Stimulated activated CD4-positive, alpha-beta T cell treated with anti-CD3 and anti-CD28 coated beads, Interleukin-12 subunit alpha, Interleukin-12 subunit beta, amount 100 ng/mL, for 4 hours (primary cell): Measurements from ENCODE around the gene GNG7.
"Not testable (repeated sequence)": the region's sequence is repeated elsewhere in the genome, so short reads cannot be mapped to it uniquely, and the experiment has no call there.

ENCODE experiments used
- DNase-seq: peaks from one replicate; pipeline ENCODE4 v3.0.0-alpha.2; 2020

The GNG7 gene

GRCh38 chr19:2711172-2711874, 8.8 kb upstream of the GNG7 start:
- no peak for DNase-seq

GRCh38 chr19:2706251-2706650, 3.8 kb upstream of the GNG7 start:
- DNase-seq: no peak

GRCh38 chr19:2703691-2704216, 1.3 kb upstream of the GNG7 start:
- DNase-seq: no peak

GRCh38 chr19:2703077-2703437, 563 bp upstream of the GNG7 start:
- DNase-seq: no peak

- DNase-seq: no peak
These were observed 929 bp downstream of the GNG7 start for GRCh38 chr19:2701361-2702169.

- no peak for DNase-seq
These were observed 1.7 kb downstream of the GNG7 start for GRCh38 chr19:2700660-2701360.

- no peak for DNase-seq
These were observed 2.9 kb downstream of the GNG7 start for GRCh38 chr19:2699413-2700140.

- no peak for DNase-seq
These were observed 8.3 kb downstream of the GNG7 start for GRCh38 chr19:2694196-2694595.

GRCh38 chr19:2693492-2694160, 8.9 kb downstream of the GNG7 start:
- no peak for DNase-seq

GRCh38 chr19:2691951-2692350, 10.5 kb downstream of the GNG7 start:
- DNase-seq: no peak

- DNase-seq: no peak
These were observed 11.6 kb downstream of the GNG7 start for GRCh38 chr19:2690856-2691255.

GRCh38 chr19:2686360-2686759, 16.1 kb downstream of the GNG7 start:
- no peak for DNase-seq

- no peak for DNase-seq
These were observed 17.2 kb downstream of the GNG7 start for GRCh38 chr19:2685204-2685704.

- DNase-seq: no peak
These were observed 19.0 kb downstream of the GNG7 start for GRCh38 chr19:2683430-2684003.

GRCh38 chr19:2680808-2681207, 21.7 kb downstream of the GNG7 start:
- DNase-seq: no peak

GRCh38 chr19:2679439-2679838, 23.1 kb downstream of the GNG7 start:
- no peak for DNase-seq

- not testable (repeated sequence) for DNase-seq
These were observed 23.5 kb downstream of the GNG7 start for GRCh38 chr19:2678948-2679347.

GRCh38 chr19:2678044-2678671, 24.3 kb downstream of the GNG7 start:
- DNase-seq: no peak

- DNase-seq: no peak
These were observed 25.7 kb downstream of the GNG7 start for GRCh38 chr19:2676823-2677222.

GRCh38 chr19:2675892-2676291, 26.6 kb downstream of the GNG7 start:
- DNase-seq: no peak

GRCh38 chr19:2670217-2670616, 32.3 kb downstream of the GNG7 start:
- no peak for DNase-seq
